Caki2 (cell line): ENCODE data around the gene TNS1. TPM values are rescaled to one million over a fixed set of nuclear protein-coding genes. Genes with fewer than 3 reads are reported as not detected.

ENCODE experiments used
- DNase-seq: peaks from one replicate; pipeline ENCODE4 v3.0.0-alpha.2; 2015; ENCODE audit warnings: low read depth
- in situ Hi-C: cut with HindIII; loops from 2 replicates; pipeline ENCODE4 v1.10.0; 2016; ENCODE audit warnings: low sequenced_read_pairs, low pct_unique_long_range_greater_than_20kb, mixed read lengths
- total RNA-seq: library from RNA; depleted of rRNA; stranded (reverse); fragments of >200 nt; shearing (Covaris generic); gene quantifications from 2 replicates; pipeline ENCODE4 v1.2.3, GENCODE V29; 2014; ENCODE audit warnings: low replicate concordance

The TNS1 gene
- total RNA-seq, 1 experiment from 2014 or later = 0.68 TPM

- in situ Hi-C loops = no loop called here
- no peak for DNase-seq
These were observed 61.5 kb downstream of the TNS1 start for GRCh38 chr2:217941339-217941738.

- in situ Hi-C loops = no loop called here
These were observed 62.3 kb downstream of the TNS1 start for GRCh38 chr2:217940261-217941220.

DNA sequence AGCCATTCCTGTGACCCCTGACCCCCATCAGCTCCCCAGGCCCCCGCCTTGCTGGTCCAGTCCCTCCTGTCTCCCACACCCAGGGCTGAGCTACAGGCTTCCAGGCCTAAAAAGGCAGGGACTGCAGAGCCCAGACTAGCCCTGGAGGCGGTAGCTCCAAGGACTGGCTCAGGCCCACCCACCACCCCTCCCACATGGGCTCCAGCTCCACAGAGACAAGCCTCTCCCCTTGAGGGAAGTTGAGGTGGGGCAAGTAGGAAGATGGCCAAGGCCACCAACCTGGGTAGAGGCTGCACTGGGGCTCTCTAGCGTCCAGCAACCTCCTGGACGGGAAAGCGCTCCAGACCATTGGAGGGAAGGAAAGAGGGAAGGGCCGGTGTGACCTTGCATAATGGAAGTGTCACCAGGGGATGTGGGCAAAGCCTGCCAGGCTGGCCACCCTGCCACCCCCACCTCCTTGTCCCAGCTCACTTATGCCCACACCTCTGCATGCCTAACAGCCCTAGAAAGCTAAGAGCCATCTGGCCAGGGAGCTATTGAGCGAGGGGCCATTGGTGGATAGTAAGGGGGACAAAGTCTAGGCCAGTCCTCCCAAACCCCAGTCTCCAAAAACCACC is 63.1 kb downstream of the TNS1 start:
- in situ Hi-C loops = no loop called here
- DNase-seq = no peak

More at GRCh38 chr2:217940261-217941220, 62.3 kb downstream of the TNS1 start:
- DNase-seq = no peak

DNA sequence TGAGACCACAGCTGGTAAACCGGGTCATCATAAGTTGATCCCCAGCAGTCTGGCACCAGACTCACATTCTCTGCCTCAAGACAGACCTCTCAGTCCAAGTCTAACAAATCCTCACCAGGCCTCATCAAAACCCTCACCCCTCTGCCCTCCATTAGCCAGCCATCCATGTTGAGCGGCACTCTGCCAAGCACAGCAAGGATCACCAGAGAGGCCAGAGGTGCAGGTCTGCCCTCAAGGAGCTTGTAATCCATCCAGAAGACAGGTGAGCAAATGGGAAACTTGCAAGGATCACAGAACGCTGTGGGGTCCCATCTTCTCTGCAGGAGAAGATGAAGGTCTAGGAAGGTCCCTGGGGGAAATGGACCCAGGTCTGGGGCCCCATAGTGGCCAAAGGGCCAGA is 63.6 kb downstream of the TNS1 start:
- DNase-seq = no peak
- in situ Hi-C loops = no loop called here

GRCh38 chr2:217938036-217938435 is 64.8 kb downstream of the TNS1 start:
- in situ Hi-C loops = no loop called here
- no peak for DNase-seq

DNA sequence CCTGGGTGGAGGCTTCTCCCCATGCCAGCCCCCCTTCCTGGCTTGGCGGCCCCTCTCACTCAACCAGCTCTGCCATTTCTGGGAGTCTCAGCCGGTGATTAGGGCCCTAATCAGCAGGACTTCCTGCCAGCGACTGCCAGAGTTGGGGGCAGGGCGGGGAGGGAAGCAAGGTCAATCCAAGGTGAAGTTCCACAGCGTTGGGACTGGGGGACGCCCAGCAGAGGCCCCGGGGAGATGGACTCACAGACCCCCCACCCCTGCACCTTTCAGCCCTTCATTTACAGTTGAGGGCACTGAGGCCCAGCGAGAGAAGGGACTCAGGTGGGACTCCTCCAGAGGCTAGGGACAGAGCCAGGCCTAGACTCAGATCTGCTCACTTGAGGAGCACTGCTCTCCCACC is 65.3 kb downstream of the TNS1 start:
- no peak for DNase-seq
- in situ Hi-C loops = no loop called here

DNA sequence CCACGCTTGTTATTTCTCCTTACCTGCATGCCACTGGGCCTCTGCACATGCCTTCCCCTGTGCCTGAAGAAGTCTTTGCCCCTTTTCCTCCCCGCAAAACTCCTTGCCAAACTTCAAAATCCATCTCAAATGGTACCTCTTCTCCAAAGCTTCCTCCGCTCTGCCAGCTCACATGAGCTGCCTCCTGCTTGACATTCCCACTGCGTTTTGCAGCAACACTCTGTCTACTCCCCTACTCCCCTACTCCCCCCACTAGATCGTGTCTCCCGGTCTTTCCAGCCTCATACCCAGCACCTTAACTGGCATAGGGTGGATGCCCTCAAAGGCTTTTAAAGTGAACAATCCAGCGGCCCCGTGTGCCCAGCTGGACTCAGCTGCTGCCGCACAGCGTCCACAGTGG is 65.8 kb downstream of the TNS1 start:
- in situ Hi-C loops = no loop called here

DNA sequence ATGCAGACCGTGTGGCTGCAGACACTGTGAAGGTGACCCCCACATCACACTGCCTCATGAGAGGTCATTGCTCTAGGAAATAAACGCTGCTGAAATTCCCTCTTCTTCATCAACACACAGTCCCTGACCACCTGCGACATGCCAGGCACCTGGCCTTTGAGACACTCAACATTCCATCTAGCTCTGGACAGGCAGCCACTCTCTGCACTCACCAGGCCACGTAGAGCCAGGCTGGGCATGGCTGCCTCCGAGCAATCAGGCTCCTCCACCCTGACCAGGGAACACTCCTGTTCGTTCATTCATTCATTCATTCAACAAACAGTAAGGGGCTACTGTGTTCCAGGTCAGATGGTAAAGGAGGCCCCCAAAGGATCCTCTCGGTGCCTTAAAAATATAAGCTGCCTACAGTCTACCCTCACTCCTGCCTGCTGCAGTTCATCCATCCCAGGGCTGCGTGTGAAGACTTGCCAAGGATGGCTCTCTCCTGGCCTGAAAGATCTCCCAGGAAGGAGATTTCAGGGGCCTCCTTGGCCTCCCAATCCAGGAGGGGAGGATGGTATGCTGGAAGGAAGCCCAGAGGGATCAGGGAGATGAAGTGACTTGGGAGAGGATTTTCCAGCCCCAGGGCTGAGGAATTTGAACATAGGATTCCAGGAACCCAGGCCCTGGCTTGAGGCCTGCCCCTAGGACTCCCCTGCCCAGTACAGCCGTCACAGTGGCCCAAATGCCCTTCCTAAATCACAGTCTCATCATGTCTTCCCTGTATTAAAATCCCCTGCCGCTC is 66.7 kb downstream of the TNS1 start:
- DNase-seq = no peak
- in situ Hi-C loops = no loop called here

More for the DNA sequence above, 65.8 kb downstream of the TNS1 start:
- no peak for DNase-seq

DNA sequence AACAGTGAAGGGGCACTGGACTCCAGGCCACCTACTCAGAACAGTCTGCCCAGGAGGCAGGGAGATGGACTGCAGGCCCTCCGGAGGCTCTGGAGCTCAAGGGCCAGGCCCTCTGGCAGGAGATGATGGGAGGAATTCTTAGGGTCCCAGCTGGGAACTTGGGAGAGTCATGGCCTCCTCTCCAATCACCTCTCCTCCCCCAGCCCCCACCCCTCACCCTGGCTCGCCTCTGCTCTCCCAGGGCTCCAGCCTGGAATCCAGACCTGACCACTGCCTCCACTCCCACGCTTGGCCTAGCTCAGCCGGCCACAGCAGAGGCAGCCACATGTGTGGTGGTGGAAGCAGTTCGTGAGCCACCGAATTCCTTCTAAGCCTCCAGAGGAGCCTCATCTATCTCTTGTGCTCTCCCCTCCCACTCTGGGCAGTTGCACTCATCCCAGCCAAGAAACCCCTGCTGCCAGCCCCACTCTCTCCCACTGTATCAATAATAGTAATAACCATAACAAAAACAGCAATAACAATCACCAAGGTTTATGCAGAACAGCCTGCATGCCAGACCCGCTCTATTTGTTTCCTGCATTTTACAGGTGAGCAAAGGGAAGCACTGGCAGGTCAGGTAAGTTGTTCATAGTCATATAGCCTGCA is 67.4 kb downstream of the TNS1 start:
- in situ Hi-C loops = no loop called here
- DNase-seq = no peak

DNA sequence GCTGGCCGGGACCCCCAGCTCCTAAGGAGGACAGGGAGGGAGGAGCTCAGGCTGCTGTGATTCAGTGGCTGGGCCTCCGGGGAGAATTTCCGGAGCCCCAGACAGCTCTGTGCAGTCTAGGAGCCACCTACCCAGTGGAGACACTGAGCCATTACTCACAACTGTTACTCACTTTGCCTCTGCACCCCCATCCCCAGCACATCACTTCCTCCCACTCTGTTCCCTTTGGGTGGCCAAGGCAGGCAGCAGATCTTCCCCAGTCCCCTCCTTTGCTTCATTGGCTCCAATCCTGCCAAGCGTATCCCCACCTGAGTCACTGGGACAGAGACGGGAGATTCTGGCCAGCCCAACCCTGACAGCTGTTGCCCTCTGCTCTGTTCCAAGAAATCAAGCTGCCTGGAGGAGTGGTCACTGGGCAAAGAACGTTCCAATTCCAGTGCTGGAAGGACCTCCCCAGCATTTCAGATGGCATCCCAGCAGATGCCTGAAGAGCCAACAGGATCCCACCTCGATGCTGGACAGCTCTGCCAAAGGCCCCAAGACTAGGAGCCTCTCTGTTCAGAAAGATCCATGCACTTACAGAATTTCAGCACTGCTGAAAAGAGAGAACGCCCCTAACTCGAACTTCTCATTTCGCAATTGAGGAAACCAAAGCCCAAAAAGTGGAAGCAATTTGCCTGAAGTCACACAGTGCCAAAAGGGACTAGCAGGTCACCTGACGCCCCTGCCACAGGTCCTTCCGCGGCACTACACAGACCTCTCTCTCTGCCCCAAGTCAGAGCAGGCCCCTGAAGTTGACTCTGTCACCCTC is 68.3 kb downstream of the TNS1 start:
- in situ Hi-C loops = no loop called here
- DNase-seq = peak; percentile 50

- in situ Hi-C loops = no loop called here
- DNase-seq = no peak
These were observed 69.2 kb downstream of the TNS1 start for GRCh38 chr2:217933617-217933993.

DNA sequence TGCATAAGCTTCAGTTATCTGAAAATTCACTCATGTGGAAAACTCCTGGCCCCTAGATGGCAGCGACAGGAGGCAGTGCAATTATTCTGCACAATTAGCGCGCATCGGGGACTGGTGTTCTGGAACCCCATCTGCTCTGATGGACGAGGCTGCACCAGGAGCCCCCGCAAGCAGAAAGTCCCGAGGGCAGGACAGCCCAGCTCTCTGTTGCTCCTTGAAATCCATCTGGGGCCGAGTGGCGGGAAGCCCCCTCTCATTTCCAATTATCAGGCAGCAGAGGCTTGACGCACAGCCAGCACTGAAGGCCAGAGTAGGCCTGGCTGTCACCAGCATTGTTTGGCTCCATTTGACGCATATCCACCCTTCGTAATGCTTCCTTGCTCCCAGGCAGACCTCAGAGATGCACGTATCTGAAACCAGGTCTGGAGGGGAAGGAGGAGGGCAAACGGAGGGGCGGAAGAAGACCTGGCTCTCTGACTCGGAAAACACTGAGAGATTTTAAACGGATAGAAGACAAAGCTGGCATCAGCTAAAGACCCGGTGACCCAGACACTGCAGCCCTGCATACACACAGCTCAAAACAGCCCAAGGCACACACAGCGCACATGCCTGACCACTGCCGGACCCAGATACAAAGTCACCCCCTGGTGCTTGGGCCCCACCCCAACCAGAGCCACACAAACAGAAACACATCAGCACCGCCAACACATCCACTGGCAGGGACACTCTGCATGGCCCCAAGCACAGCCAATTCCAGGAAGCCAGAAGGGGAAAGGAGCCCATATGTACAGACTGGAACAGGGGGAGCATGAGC is 69.8 kb downstream of the TNS1 start:
- in situ Hi-C loops = no loop called here
- DNase-seq = no peak

GRCh38 chr2:217931846-217932560 is 70.8 kb downstream of the TNS1 start:
- no peak for DNase-seq
- in situ Hi-C loops = no loop called here

DNA sequence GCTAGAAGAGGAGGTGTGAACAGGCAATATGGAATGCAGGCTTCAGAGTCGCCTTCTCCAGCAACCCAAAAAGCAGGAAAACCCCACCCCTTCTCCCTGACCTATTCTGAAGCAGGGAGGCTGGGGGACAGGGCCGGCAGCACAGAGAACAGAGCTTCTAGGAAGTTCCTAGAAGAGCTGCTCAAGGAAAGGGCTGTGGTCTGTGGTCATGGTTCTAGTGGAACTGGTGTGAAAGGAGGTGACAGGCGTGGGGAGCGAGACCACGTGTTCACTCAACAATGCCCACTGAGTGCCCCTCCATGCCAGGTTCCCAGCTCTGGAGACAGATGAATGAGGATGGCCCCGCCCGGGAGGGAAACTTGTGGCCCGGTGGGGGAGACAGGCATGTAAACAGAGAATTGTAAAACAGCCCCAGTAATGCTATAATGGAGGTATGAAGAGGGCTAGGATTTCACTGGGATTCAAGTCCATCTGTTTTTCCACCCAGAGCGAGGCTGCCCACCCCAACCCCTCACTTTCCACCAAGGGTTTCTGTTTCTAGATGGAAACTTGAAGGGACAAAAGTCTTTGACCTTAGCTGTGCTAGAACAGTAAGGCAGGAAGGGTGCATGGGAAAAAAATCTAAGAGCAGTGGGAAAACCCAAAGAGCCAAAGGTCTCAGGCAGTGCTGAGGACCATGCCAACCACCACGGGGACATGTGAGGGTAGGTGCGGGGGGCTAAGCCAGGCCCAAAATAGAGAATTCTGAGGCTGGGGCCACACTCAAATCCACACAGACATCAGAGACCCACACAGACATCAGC is 71.8 kb downstream of the TNS1 start:
- no peak for DNase-seq
- in situ Hi-C loops = no loop called here

- in situ Hi-C loops = no loop called here
- no peak for DNase-seq
These were observed 72.8 kb downstream of the TNS1 start for GRCh38 chr2:217929757-217930707.
